Anterior cingulate cortex (tissue), 58 donors: Measurements from ENCODE around the gene PLSCR4.
A peak's percentile ranks its signal among the peaks of the same experiment; 100 is the strongest.
"Not testable (repeated sequence)": the region's sequence is repeated elsewhere in the genome, so short reads cannot be mapped to it uniquely, and the experiment has no call there.

Experiments
- DNase-seq, 58 donors: peaks; one replicate each; lab custom pipeline; 2025; lab: John Stamatoyannopoulos, UW

PLSCR4 gene

DNA sequence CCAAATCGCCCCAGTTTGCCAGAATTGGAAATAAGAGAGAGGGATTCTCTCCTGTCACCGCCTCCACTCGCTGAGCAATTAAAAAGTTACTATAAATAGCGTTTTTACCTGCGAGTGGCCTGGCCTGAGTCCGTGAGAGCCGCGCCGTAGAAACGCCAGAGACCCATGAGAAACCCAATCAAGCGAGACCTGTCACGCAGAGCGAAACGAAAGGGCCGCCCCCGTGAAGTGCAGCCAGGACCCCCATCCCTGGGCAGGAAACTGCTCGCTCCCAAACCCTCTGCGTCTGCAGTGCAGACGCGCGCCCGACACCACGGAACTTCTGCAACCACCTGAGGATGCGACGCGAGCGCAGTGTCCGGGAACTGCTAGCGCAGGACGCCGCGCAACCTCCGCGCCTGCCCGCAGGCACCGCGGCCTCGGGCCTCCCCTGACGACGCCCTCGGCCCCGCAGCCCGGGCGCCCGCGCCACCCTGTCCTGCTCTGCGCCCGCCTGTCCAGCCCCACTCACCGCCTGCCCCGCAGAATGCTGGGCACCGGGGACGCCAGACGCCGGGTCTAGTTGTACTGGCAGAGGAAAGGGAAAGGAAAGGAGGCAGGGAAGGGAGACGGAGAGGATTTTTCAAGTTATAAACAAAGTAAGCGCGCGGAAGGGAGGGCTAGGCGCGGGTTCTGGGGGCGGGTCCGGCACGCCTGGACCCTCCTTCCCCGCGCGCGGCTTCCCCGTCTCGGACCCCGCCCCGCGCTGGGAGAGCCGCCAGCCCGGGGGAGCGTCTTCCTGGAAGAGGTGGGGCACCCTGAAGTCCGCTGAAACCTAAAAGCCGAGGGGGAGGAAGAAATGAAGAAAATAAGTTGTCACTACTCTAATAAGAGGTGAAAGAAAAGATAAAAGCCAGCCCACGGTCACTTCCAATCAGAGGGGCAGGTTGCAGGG lies at the start of gene PLSCR4:
TSS of gene PLSCR4 (minus strand) at position 657 of the 934 bp plus-strand sequence. CDS start 29,034 bp downstream, outside the sequence.
- DNase-seq, result peak in 49 of 58 donors; percentile 3 to 73 (median 35)

DNA sequence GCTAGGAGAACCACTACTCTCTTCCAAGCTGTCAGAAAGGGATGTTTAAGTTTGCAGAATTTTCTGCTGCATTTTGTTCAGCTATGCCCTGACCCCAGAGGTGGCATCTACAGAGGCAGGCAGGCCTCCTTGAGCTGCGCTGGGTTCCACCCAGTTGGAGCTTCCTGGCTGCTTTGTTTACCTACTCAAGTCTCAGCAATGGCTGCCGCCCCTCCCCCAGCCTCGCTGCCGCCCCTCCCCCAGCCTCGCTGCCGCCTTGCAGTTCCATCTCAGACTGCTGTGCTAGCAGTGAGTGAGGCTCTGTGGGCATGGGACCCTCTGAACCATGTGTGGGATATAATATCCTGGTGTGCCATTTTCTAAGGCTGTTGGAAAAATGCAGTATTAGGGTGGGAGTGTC lies 42.5 kb upstream of the PLSCR4 start:
- not testable (repeated sequence) for DNase-seq

- no peak for DNase-seq
Observed at GRCh38 chr3:146283781-146284445, 33.0 kb upstream of the PLSCR4 start.

DNA sequence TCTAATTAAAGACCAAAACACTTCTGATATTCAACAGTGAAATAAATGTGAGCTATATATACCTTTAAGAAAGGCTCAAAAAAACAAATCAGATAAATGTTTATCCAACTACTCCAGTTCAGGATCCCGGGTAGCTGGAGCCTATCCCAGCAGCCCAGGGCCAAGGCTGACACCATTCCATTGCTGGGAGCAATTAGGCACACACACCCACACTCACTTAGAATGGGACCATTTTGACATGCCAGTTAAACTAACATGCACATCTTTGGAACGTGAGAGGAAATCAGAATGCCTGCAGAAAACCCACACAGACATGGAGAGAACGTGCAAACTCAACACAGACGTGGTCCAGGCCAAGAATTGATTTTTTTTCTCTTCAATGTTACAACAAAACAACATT lies 30.0 kb upstream of the PLSCR4 start:
- peak in 11 of 58 donors; percentile 1 to 28 (median 7) for DNase-seq

DNA sequence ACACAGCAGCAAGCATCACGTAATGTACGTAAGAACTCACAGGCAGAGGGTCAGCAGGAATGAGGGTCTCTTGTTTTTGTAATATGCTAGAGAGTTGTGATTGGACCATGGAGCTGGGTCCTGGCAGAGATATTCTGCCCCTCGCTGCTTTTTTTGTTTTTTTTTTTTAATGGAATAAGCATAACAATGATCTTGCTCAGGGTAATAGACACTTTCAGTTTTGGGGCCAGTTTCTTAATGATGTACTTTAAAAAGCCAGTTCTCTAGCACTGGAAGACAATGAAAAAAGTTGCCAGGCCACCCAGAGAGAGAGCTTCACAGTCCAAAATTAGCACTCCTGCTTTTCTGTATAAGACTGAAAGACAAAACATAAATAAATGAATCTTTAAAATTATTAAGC lies 29.0 kb upstream of the PLSCR4 start:
- peak in 2 of 58 donors; percentile 6 to 17 for DNase-seq

DNA sequence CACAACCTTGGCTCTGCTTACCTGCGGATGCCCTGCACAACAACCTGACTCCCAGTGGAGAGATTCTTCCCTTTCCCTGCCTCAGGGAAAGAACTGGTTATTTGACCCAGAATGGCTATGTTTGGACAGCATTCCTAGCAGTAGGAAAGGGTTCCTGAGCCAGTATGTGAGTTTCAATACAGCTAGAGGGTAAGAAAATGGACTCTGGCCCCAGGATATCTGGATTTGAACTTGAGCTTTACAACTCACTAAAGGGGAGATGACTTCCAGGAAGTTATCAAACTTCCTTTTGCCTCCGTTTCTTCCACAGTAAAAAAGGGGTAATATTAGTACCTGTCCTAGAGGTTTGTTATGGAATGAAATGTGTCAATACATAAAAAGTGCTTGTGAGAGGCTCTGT lies 28.1 kb upstream of the PLSCR4 start:
- no peak for DNase-seq

DNA sequence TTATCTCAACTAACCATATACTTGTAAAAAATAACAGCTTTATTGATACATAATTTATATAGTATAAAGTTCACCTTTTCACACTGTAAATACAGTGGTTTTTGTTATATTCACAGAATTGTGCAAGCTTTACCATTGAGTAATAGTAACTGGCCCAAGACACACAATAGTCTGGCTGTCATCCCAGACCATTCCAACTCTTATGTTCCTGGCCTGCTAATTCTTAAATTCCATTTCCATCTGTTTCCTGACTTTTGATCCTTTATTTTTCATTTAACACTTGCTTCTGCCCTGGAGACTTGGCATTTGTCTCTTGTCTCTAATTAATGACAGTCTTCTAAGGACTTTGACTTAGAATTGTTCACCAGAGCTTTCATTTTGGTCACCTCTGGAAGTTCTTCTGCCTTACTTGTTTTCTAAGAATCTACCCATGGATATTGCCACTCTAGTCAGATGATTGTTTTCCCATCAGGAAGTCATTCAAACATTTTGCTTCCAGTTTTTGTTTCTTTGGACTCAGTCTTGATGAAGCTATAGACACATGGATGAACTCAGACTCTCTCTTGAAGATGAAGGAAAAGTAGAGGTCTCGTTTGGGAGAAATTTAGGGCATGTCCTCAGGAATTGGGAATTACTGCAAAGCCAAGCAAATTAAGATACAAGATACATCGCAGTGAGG lies 27.2 kb upstream of the PLSCR4 start:
- no peak for DNase-seq

DNA sequence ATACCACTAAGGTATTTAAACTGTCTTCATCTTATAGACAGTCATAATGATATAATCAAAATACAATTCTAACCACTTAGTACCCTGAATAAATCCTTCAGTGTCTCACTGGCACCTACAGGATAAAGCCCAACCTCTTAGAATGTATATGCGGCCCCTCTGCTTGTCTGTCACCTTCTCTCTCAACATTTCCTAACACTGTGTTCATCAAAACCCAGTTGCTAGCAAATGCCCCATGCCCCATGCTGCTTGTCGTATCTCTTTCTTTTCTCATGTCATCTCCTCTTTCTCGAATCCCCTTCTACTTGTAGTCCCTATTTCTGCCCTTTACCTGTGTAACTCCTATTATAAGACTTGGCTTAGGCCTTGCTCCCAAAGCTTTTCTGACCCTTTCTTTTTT lies 24.6 kb upstream of the PLSCR4 start:
- DNase-seq, result no peak

GRCh38 chr3:146274833-146275232 lies 23.9 kb upstream of the PLSCR4 start:
- no peak for DNase-seq

DNA sequence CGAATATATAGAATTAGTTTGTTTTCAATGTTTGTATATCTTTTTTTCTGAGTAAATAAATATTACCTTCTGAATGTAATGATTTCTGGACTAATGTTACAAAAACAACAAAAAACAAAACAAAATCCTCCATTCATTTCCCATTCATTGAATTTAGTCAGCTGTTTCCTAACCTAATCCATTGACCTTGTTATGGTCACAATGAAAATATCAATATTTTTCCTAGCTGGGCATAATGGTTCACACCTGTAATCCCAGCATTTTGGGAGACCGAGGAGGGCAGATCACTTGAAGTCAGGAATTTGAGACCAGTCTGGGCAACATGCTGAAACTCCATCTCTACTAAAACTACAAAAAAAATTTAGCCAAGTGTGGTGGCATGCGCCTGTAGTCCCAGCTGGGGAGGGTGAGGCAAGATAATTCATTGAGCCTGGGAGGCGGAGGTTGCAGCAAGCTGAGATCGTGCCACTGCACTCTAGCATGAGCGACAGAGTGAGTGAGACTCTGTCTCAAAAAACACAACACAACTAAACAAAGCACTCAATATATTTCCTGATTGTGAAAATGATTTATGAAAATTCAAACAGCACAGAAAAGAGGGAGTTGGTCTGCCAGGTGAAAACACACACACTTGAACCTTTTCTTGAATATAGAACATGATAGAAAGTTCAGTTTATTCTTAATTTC lies 23.0 kb upstream of the PLSCR4 start:
- no peak for DNase-seq

- no peak for DNase-seq
Observed at GRCh38 chr3:146271180-146271579, 20.3 kb upstream of the PLSCR4 start.

DNA sequence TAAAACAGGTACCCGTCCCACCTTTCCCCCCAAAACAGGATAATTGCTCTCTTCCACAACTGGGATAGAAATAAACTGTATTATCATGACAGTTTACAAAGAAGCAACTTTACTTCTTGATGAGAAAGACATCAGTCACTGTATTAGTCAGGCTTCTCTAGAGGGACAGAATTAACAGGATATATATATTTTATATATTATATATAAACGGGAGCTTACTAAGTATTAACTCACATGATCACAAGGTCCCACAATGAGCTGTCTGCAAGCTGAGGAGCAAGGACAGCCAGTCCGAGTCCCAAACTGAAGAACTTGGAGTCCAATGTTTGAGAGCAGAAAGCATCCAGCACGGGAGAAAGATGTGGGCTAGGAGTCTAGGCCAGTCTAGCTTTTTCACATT lies 18.4 kb upstream of the PLSCR4 start:
- no peak for DNase-seq

DNA sequence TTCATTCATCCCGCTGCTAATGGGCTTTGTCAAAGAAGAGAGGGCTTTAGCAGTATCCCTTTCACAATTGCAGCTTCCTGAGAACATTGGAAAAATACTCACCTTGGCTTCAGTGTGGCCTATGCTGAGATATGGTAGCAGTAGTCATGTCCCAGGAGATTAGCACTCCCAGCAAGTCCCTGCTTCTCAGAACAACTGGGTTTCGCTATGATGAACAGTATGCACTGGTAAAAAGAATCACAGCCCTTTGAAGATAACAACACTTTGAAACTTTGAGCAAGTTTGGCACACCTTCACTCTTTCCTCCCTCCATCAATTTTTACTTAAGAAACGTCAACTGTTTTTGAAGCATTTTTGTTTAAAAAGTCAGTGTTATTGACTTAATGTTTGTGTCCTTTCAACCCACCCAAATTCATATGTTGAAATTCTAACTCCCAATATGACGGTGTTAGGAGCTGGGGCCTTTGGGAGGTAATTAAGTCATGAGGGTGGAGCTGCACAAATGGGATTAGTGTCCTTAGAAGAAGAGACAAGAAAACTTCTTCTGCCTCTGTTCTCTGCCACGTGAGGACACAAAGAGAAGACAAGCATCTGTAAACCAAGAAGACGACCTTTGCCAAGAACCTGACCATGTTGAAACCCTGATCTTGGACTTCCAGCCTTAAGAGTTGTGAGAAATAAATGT lies 17.8 kb upstream of the PLSCR4 start:
- DNase-seq, result no peak

DNA sequence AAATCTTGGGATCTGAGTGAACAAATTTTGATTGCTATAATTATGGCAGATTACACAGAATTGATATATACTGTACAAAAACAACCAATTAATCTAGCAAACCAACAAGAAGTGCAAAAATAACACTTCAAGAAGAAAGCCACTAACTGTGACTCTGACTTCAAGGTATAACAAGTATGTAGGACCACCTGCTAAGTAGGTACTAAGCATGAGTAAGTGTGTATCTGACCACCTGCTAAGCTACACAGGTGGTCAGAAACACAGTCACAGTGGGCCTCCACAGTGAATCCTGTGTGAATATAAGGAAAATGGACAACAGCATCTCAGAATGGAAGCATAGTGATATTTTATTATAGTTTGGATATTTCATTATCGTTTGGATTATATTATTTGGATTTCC lies 14.8 kb upstream of the PLSCR4 start:
- no peak for DNase-seq

- no peak for DNase-seq
Observed at GRCh38 chr3:146262371-146263110, 11.6 kb upstream of the PLSCR4 start.

GRCh38 chr3:146259880-146260589 lies 9.1 kb upstream of the PLSCR4 start:
- DNase-seq, result no peak

DNA sequence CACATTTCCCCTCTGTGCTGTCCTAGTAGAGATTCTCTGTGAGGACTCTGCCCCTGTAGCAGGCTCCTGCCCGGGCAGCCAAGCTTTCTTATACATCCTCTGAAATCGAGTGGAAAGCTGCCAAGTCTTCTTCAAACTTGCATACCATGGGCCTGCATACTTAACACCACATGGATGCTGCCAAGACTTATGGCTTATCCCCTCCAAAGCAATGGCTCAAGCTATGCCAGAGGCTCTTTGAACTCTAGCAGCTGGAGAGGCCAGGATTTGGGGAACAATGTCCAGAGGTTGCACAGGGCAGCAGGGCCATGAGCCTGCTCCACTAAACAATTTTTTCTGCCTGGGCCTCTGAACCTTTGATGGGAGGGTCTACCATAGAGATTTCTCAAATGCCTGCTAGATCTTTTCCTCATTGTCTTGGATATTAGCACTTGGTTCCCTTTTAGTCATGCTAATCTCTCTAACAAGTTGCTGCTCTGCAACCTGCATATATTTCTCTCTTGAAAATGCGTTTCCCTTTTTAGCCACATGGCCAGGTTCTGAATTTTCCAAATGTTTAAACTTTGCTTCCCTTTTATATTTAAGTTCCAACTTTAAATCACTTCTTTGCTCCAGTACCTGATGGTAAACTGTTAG lies 6.1 kb upstream of the PLSCR4 start:
- DNase-seq, result no peak

DNA sequence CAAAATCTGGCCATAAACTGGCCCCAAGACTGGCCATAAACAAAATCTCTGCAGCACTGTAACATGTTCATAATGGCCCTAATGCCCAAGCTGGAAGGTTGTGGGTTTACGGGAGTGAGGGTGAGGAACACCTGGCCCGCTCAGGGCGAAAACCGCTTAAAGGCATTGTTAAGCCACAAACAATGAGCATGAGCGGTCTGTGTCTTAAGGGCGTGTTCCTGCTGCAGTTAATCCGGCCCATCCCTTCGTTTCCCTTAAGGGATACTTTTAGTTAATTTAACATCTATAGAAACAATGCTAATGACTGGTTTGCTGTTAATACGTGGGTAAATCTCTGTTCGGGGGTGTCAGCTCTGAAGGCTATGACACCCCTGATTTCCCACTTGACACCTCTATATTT lies 1.5 kb upstream of the PLSCR4 start:
- DNase-seq, result not testable (repeated sequence)
